GM19099 (cell line): ENCODE data around the gene WDR45.

Experiments
- POLR2A ChIP-seq: IDR thresholded peaks from 3 replicates; pipeline ENCODE4 v1.6.1; 2011; ENCODE audit warnings: low read depth; ENCODE audit not compliant: insufficient read length; ENCODE audit errors: extremely low read depth

Gene WDR45

DNA sequence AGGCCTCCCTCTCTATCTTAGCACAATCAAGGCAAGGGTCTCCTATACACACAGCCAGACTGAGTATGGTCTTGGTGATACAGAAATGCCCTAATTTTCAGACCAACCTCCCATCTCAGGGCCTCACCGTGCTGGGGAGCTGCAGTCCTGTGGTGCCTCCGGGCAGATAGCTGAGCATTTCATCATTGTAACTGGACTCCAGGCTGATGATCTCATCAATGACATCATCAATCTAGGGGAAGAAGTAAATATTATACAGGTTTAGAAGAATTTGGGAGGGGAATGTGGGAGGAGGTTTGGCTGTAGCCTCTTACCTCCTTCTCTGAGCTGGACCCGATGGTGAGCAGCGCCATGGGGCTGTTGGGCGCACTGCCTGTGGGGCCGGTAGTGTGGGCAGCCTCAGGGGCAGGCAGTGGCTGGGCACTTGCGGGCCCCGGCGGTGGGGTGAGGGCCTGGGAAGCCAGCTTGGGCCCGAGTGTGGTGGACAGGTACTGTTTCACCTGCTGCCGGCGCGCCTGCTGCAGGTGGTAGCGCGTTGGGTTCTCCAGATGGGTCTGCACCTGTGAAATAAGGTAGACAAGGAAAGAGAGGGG lies 41.7 kb downstream of the WDR45 start:
- TF ChIP-seq POLR2A, result no peak

DNA sequence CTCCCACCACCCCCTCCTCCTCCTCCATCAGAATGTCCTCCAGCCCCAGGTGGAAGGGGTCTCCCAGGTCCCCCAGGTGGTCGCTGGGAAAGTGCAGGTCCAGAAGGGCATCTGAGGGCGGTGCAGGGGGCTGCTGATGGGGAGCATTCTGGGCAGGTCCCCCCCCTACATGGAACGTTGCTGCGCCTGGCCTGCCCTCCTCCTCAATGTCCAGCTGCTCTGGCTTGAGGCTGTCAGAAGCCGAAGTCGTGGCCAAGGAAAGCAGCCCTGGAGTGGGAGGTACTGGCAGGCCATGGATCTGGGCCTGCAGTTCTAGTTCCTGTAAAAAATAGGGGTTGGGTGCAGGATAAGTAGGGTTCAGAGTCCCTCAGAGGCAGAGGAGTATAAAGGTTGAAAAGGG lies 49.4 kb downstream of the WDR45 start:
- no peak for TF ChIP-seq POLR2A

- TF ChIP-seq POLR2A, result no peak
Observed at GRCh38 chrX:49029876-49030275, 49.8 kb downstream of the WDR45 start.
